Activated CD4-positive, CD25-positive, alpha-beta regulatory T cell treated with anti-CD3 and anti-CD28 coated beads, Interleukin-2, amount 50 U/mL, for 72 hours (primary cell): ENCODE data around the gene BEND6.
"Not testable (repeated sequence)": the region's sequence is repeated elsewhere in the genome, so short reads cannot be mapped to it uniquely, and the experiment has no call there.

ENCODE experiments used
- DNase-seq: peaks from one replicate; pipeline ENCODE4 v3.0.0; 2021

Gene BEND6

DNA sequence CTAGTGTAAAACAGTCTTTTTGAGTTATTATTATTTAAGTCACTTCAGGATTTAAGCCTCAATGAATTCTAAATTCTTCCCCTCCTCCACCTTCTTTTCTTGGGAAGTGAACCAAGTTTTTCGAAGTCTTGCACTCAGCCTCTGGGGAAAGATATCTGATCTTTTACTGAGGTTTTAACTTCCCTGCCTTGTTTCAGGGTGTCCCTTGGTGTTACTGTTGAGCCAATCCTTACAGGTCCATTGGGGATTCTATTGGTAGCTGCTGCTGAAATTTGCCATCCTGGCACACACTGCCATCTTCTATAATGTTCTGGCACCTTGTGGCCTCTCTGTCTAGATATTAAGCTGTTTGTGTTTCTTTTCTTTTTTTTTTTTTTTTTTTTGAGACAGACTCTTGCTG lies 31.7 kb downstream of the BEND6 start:
- DNase-seq: no peak

DNA sequence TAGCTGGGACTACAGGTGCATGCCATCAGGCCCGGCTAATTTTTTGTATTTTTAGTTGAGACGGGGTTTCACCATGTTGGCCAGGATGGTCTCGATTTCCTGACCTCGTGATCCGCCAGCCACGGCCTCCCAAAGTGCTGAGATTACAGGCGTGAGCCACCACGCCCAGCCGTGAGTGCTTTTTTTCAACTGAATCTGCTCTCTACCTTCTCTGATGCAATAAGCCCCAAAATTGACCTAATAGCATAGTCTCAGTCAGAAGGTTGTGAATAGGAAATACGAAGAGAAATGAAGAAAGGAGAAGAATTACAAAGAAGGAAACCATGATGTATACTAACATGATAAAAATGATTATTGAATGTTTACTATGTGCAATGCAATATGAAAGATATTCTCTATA lies 33.2 kb downstream of the BEND6 start:
- DNase-seq: no peak

DNA sequence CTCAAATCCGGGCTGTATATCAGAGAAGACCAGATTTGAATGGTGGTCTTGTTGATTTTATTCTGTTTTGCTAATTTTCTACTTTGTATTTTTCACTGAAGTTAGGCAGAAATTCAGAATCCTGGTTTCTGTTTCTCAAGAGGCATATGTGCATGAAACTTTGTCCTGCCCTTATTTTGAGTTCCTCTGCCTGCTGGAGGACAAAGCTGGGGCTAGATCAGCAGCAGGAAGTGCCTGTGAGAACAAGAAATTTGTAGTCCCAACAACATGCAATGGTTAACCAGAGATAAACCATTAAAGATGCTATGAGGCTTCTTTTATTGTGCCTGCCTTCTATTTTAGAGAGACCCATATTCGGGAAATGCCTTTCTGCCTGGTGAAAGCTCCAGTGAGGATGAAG lies 37.1 kb downstream of the BEND6 start:
- no peak for DNase-seq

DNA sequence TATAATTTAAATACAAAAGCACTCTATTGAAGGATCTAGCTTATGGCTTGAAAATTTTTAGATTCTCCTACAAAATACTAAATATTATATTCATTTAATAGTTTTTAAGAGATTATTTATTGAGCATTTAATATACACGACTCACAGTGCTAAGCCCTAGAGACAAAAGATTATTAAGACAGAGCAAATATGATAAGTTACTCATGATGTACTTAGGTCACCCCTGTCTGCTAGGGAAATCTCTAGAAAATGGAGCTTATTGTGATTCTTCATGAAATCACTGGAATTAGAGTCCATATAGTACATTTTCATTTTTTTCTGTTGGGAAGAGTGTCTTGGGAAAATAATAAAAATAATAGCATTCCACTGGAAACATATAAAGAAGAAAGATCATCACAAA lies 37.8 kb downstream of the BEND6 start:
- DNase-seq: no peak

DNA sequence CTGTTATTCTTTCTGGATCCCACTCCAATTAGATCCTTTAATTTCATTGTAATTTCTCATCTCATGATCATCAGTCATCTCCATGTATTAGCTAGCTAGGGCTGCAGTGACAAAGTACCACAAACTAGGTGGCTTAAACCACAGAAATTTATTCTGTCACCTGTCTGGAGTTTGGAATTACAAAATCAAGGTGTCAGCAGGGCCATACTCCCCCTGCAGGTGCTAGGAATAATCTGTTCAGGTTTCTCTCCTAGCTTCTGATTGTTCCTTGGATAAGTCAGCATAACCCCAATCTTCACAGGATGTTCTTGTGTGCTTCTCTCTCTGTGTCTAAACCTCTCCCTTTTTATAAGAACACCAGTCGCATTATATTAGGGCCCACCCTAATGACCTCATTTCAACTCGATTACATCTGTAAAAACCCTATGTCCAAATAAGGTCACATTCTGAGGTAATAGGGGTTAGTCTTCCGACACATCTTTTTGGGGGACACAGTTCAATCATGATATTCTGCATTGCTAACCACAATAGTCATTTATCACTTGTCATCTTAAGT lies 40.5 kb downstream of the BEND6 start:
- no peak for DNase-seq

DNA sequence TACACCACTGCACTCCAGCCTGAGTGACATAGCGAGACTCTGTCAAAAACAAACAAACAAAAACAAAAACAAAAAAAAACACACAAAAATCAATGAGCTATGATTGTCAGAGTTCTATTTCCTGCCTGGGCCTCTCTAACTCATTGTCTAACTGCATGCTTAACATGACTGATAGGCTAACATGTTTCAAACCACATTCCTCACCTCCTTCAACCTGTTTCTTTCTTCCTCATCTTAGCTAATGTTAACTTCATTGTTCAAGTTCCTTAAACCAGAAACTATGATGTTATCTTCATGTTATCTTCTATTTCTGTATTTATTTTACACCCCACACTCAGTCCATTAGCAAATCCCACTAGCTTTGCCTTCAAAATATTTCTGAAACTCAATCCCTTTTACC lies 41.5 kb downstream of the BEND6 start:
- DNase-seq: no peak

DNA sequence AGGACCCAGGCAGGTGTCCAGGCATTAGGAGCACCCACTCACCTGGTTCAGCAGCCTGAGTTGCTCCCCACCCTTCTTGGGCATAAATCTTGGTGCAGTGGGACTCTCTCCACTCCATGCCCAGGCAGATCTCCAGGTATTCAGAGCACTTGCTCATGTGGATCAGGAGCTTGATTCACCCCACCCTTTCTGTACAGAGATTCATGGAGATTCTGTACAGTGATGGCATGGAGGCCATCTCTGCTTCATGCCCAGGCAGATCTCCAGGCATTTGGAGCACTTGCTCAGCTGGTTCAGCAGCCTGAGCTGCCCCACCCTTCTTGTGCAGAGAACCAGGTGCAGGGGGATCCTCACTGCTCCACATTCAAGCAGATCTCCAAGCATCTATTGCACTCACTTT lies 44.1 kb downstream of the BEND6 start:
- no peak for DNase-seq

DNA sequence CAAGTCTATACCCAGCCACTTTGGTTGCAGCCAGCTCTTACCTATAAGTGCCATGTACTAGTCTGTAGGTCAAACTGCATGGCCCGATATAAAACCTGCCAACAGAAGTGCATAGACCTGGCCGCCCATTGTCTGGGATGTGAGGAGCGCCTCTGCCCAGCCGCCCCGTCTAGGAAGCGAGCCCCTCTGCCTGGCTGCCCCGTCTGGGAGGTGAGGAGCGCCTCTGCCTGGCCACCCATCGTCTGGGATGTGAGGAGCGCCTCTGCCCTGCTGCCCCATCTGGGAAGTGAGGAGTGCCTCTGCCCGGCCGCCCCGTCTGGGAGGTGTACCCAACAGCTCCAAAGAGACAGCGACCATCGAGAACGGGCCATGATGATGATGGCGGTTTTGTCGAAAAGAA lies 44.8 kb downstream of the BEND6 start:
- not testable (repeated sequence) for DNase-seq

DNA sequence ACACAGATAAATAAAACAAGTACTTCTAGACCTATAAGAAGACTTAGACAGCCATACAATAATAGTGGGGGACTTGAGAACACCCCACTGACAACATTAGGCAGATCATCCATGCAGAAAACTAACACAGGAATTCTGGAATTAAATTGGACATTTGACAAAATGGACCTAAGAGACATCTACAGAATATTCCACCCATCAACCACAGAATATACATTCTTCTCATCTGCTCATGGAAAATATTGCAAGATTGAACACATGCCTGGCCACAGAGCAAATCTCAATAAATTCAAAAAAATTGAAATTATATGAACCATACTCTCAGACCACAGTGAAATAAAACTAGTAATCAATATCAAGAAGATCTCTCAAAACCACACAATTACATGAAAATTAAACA lies 47.3 kb downstream of the BEND6 start:
- DNase-seq: no peak

DNA sequence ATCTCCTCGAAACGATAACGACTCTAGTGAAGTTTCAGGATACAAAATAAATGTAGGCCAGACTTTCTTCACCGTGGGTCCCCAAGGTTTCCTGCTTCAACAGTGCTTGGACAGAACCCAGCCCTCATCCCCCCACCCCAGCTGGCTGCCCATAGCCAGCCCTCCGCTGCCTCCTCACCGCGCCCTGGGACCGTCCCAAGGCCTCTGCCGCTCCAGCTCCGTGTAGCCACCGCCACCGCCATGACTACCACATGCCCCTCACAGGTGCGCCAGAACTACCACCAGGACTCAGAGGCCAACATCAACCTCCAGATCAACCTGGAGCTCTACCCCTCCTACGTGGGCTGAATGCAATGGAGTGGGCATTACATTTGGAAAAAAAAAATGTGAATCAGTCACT lies 49.4 kb downstream of the BEND6 start:
- no peak for DNase-seq

DNA sequence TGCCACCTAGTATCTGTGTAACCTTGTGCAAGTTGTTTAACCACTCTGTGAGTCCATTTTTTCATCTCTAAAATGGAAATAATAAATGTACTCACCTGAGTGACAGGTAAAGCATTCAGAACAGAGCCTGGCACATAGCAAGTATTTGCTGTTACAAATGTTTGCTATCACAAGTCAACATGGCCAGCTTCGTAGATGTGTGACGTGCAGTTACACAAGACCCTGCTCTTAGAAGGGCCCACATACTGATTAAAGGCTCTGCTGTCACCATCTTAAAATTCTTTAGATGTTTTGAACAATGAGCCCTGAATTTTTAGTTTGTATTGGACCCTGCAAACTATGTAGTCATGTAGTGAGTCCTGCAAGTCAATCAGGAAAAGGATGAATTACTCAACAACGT lies 51.2 kb downstream of the BEND6 start:
- DNase-seq: no peak

DNA sequence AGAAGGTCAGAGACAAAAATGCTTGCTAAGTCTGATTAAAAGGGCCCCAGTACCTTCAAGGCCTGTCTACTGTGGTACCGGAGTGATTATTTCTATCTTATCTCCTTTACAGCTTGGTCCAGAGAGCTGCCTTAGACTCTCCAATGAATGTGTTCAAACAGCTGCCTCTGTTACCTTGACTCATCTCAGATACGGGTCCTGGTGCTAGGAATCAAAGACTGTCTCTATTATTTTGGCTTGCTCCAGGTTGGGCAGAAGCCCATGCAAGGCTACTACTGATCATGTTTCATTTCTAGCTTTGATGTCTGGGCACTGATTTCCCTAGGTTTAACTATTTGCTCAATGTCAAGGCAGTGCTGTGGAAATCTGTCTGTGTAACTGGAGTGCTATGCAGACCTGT lies 53.2 kb downstream of the BEND6 start:
- DNase-seq: not testable (repeated sequence)

DNA sequence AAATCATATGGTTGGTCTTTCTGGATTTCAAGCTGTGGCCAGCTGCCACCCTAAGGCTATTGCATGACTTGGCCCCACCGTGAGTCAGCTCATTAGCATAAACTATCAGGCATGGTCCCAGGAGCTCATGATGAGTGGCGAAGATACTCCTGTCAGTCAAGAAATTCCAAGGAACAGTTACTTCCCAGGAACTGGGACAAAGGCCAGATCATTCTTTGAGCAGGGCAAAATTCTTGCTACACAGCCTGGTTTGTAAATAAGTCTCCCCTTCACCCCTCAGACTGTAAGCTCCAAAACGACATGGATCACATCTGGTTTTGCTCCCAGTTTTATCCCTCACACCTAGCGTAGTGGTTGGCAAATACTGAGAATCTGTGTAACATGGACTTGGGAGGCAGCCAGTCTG lies 58.6 kb downstream of the BEND6 start:
- no peak for DNase-seq

DNA sequence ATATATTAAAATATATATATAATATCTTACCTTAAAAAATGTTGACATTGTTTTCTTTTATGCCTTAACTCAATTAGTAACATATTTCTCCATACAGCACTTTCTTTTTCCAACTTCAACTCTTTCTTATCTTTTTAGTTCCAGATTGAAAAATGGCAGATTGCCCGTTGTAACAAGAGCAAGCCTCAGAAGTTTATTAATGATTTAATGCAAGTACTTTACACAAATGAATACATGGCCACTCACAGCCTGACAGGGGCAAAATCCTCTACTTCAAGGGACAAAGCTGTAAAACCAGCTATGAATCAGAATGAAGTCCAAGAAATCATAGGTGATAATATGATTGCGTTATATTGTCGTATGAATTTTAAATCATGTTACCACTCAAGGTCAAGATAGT lies 62.2 kb downstream of the BEND6 start:
- DNase-seq: no peak

DNA sequence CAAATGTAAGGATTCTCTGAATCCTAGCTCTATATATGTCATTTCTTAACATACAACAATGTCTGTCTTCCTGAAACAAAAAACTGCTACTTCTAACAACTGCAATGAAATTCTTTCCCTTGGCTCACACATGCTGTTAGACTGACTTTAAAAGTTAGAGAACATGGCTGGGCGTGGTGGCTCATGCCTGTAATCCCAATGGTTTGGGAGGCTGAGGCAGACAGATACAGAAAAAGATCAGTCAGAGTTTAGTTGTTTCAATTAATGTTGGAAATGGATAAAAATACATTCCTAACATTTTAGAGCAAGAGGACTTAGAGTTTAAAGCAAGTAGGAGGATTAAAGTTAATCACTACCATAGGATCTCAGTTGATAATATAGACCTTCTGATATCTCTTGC lies 62.9 kb downstream of the BEND6 start:
- DNase-seq: no peak

DNA sequence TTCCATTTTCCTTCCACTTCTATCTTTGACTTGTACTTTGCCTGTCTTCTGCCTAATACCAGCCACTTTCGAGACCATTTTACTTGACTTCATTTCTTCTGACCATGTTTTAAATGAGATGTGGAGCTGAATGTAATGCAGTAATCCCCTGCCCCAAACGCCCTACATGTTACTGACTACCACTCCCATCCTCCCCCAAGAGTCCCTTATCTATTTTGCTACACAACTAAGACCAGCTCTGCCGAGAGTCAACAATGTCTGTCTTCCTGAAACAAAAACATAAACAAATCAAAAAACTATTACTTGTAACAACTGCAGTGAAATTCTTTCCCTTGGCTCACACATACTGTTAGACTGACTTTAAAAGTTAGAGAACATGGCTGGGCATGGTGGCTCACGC lies 64.5 kb downstream of the BEND6 start:
- DNase-seq: no peak

DNA sequence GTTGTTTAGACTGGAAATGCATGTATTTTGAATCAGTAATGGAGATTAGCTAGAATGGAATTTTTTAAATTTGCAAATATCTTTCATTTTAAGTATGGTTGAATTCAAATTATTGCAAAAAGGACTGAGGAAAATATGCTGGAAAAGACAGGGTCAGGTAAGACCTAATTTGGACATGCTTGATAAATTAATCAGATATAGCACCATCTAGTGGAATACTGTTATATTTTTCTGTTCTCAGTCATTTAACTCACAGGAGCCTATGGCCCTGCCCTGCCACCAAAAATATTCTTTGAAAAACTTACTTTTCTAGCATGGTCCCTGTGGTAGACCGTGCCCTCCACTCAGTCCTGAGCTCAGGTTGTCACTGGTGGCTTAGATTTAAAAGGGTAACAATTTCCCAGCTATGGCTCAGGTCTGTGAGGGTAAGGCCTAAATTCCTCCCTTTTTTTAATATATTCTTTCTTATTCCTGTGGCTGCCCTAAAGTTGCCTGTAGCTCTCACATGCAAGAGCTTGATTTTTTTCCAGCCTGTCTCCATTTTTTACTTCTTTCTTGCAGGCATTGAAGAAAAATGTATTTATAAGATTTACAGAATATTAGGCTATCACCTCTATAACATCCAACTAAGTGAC lies 66.3 kb downstream of the BEND6 start:
- DNase-seq: no peak

DNA sequence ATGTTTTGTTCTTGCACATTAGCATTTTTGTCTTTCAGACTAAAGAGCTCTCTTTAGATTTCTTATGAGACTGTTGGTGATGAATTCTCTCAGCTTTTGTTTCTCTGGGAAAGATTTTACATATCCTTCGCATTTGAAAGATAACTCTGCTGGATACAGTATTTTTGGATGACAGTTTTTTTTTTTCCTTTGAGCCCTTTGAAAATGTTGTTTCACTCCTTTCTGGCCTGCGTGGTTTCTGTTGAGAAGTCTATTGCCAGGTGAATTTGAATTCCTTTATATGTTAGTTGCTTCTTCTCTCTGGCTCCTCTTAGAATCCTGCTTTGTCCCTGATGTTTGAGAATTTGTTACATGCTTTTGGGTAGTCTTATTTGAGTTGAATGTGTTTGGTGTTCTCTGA lies 69.4 kb downstream of the BEND6 start:
- no peak for DNase-seq

DNA sequence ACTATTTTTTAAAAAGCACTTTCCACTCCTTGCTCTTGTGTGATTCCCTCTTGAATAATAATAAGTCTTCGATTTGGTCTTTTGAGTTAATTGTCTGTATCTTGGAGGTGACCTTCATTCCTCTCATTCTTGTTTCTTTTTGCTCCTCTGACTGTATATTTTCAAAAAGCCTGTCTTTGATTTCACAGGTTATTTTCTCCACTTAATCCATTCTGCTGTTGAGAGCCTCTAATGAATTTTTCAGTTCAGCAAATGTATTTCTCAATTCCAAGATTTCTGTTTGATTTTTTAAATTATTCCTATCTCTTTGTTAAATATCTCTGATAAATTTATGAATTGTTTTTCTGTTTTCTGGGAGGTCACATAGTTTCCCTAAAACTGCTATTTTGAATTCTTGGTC lies 69.9 kb downstream of the BEND6 start:
- no peak for DNase-seq

DNA sequence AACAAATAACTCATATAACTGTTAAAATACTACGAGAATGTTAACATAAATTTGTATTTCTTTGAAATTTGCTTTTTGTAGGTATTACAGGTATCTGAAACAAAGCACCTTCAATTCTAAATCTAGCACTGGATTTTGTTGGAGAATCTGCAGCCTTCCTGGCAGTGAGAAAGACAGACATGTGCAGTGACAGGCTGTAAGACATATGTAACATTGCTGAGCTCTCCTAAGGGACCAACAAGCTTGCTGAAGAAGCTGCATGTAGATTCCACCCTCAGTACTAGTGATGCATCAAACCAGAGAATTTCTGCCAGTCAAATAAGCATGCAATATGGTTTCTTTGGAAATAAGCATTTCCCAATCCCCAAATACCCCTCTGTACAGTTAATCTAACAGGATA lies 71.1 kb downstream of the BEND6 start:
- no peak for DNase-seq

DNA sequence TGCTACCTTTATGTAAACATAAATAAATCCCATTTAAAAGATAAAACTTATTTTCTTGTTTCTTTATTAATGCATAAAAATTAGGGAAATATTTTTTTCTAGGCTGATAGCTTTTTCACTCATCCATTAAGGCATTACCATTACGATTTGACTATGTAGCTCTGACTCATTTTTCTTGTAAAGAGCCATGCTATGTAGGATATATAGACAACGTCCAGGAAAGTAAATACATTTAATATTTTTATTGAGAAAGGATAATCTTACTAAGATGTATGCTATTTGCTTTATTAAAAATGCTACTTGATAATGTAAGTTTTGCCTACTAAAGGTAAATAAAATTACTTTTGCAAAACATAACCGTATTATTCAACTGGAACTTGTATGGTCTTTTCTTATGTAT lies 72.4 kb downstream of the BEND6 start:
- DNase-seq: no peak

DNA sequence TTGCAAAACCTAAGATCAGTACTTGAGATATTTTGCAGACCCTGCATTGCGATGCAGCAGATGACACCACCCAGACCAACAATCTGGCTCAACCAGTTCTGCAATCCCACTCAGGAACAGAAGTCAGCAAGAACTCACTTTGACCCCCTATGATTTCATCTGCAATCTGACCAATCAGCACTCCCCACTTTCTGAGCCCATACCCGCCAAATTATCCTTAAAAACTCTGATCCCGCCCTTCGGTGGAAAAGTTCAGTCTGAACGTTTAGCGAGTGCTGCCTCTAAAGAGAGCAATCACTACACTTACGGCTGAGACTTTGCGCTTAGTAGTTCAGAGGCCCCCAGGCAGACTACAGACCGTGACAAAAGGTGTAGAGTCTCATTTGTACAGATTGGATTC lies 74.3 kb downstream of the BEND6 start:
- no peak for DNase-seq

DNA sequence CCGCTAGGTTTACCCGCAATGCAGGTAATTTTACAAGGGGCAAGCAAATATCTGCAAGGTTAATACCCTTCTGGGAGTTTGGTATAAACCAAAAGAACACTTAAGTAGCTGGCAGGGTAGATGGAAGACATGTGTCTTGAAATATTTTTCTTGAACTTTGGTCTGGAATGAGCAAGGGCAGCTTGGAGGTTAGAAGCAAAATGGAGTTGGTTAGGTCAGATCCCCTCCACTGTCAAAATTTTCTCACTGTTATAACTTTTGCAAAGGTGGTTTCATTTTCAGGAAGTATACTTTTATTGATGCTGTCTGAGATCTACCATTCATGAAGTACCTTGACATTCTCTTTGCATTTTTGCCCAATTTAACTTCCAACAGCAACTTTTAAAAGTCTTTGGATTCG lies 78.3 kb downstream of the BEND6 start:
- DNase-seq: no peak

DNA sequence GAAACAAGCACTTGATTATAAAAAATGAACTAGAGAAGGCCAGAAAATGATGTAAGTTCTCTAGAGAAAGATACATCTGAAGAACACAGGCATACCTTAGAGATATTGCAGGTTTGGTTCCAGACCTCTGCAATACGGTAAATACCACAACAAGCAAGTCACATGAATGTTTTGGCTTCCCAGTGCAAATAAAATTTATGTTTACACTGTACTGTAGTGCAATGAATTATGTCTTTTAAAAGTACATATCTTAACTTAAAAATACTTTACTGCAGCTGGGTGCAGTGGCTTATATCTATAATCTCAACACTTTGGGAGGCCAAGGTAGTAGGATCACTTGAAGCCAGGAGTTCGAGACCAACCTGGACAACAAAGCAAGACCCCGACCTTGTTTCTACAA lies 80.6 kb downstream of the BEND6 start:
- no peak for DNase-seq

DNA sequence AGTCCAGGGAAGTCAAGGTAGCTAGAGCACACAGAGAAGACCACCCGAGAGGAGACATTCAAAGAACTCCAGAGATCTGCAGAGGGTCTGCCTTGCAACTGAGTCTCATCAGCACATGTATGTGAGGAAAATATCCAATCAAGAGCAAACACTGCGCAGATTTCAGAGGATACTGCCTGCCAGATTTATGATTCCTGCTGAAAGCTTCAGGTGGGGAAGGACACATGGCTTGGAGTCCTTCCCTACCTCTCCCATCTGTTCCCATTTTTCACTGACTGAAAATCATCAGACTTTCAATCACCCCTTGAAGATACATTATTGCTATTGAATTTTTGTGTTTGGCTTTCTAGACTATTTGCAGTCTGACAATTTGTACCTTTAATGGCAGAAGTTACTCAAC lies 84.0 kb downstream of the BEND6 start:
- no peak for DNase-seq

DNA sequence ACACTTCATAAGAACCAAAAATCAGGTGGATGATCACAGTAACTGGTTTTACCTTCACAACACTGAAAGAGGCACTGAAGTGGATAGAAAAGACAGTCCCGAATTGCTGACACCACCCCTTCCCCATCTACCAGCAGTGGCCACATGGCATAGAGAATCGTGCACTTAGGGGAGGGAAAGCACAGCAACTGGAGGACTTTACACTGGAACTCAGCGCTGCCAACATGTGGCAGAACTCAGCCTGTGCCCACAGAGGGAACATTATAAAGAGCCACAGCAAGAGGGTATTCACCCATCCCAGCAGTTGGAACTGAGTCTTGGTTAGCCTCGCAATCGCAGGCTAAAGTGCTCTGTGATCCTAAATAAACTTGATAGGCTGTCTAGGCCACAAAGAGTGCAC lies 85.1 kb downstream of the BEND6 start:
- no peak for DNase-seq
